B cell (primary cell): ENCODE data around the gene CRB3. TPM values are rescaled to one million over a fixed set of nuclear protein-coding genes. Genes with fewer than 3 reads are reported as not detected.

Experiments
- ATAC-seq: fragments of 200-7000 bp; cut with Tn5 transposase; one replicate; pipeline ENCODE4 v1.10.0; 2021; ENCODE audit warnings: low read depth, mild to moderate bottlenecking, moderate number of reproducible peaks, moderate library complexity
- CTCF ChIA-PET: fragments of 350-600 bp; sonication (Branson Sonifier 250); formaldehyde crosslinking; loops from one replicate; lab custom pipeline; 2021; ENCODE audit warnings: antibody characterized with exemption, inconsistent platforms; lab: Charles Lee
- POLR2A ChIA-PET: fragments of 350-600 bp; sonication (Branson Sonifier 250); formaldehyde crosslinking; loops from one replicate; lab custom pipeline; 2021; ENCODE audit warnings: antibody characterized with exemption; lab: Charles Lee
- DNase-seq: peaks from one replicate; pipeline ENCODE4 v3.0.0; 2013
- H2AFZ ChIP-seq: 2 replicates; pipeline ENCODE4 v1.6.1; 2012; ENCODE audit warnings: mild to moderate bottlenecking, low read depth, low read length; ENCODE audit not compliant: insufficient read depth, poor library complexity, severe bottlenecking
- H3K27ac ChIP-seq, 2 donors: 1 replicate in 1 of 2; 2 replicates in 1 of 2; pipeline ENCODE4 v1.5.1; 2012 to 2013; ENCODE audit warnings: low read length in 2 of 2, mild to moderate bottlenecking in 2 of 2, moderate library complexity in 1 of 2
- H3K27me3 ChIP-seq, 4 experiments: fragments of 200-600 bp in 1 of 4; sonication (generic) in 1 of 4; replicated peaks in 1 of 4; 1 replicate in 2 of 4; 2 replicates in 2 of 4; pipeline versions ENCODE4 v1.6.1 to v1.7.0; 2013 to 2016; ENCODE audit warnings: low read length in 3 of 4, mild to moderate bottlenecking in 2 of 4, mixed read lengths in 1 of 4, moderate library complexity in 1 of 4; ENCODE audit not compliant: insufficient read depth in 4 of 4, control insufficient read depth in 3 of 4; ENCODE audit errors: control extremely low read depth in 1 of 4
- H3K36me3 ChIP-seq, 2 experiments: replicated peaks in 1 of 2; 1 replicate in 1 of 2; 2 replicates in 1 of 2; pipeline versions ENCODE4 v1.6.1 to v1.7.1; 2013; ENCODE audit warnings: low read length in 1 of 2; ENCODE audit not compliant: insufficient read depth in 2 of 2, control insufficient read depth in 1 of 2; ENCODE audit errors: control extremely low read depth in 1 of 2, extremely low read depth in 1 of 2
- H3K4me1 ChIP-seq, 2 donors: fragments of 200-600 bp in 1 of 2; sonication (generic) in 1 of 2; 1 replicate in 1 of 2; 2 replicates in 1 of 2; pipeline versions ENCODE4 v1.5.1 to v1.6.1; 2013 to 2017; ENCODE audit warnings: low read length in 2 of 2; ENCODE audit not compliant: control insufficient read depth in 2 of 2, insufficient read depth in 2 of 2
- H3K4me2 ChIP-seq: replicated peaks from 2 replicates; pipeline ENCODE3; 2012; ENCODE audit warnings: mild to moderate bottlenecking, low read depth, low read length; ENCODE audit not compliant: poor library complexity, severe bottlenecking
- H3K4me3 ChIP-seq, 5 experiments: fragments of 200-600 bp in 1 of 5; sonication (generic) in 1 of 5; 1 replicate in 3 of 5; 2 replicates in 2 of 5; pipeline versions ENCODE4 v1.5.1 to v1.7.0; 2011 to 2016; ENCODE audit warnings: low read length in 4 of 5, mild to moderate bottlenecking in 4 of 5, low read depth in 2 of 5, control low read depth in 1 of 5, moderate library complexity in 1 of 5; ENCODE audit not compliant: insufficient read depth in 1 of 5; ENCODE audit errors: control extremely low read depth in 1 of 5, extremely low read depth in 1 of 5
- H3K79me2 ChIP-seq: fragments of 200-600 bp; sonication (generic); one replicate; pipeline ENCODE4 v1.6.0; 2016; ENCODE audit warnings: low read length; ENCODE audit not compliant: control insufficient read depth, insufficient read depth
- H3K9ac ChIP-seq: fragments of 200-600 bp; sonication (generic); 2 replicates; pipeline ENCODE4 v1.6.1; 2017; ENCODE audit warnings: mild to moderate bottlenecking, low read length, moderate library complexity
- H3K9me3 ChIP-seq, 3 donors: one replicate each; pipeline versions ENCODE4 v1.6.1 to v1.7.1; 2013; ENCODE audit warnings: low read length in 2 of 3; ENCODE audit not compliant: control insufficient read depth in 2 of 3, insufficient read depth in 1 of 3; ENCODE audit errors: control extremely low read depth in 1 of 3
- H4K20me1 ChIP-seq: 2 replicates; pipeline ENCODE4 v1.6.0; 2012; ENCODE audit warnings: mild to moderate bottlenecking, low read length; ENCODE audit not compliant: insufficient read depth, control insufficient read depth, poor library complexity, severe bottlenecking
- H3K27ac Mint-ChIP-seq: one replicate; pipeline ENCODE4 v1.8.0; 2021; ENCODE audit warnings: mixed read lengths
- H3K27me3 Mint-ChIP-seq: one replicate; pipeline ENCODE4 v1.8.0; 2021; ENCODE audit warnings: mixed read lengths
- H3K4me1 Mint-ChIP-seq: one replicate; pipeline ENCODE4 v1.8.0; 2021; ENCODE audit warnings: mixed read lengths
- H3K4me3 Mint-ChIP-seq: one replicate; pipeline ENCODE4 v1.8.0; 2021; ENCODE audit warnings: mixed read lengths
- H3K9me3 Mint-ChIP-seq: one replicate; pipeline ENCODE4 v1.8.0; 2022; ENCODE audit warnings: mixed read lengths; ENCODE audit not compliant: insufficient read depth
- EZH2 ChIP-seq: IDR thresholded peaks from 2 replicates; pipeline ENCODE4 v1.6.1; 2012; ENCODE audit warnings: borderline replicate concordance, low read depth, mild to moderate bottlenecking, moderate library complexity, low read length; ENCODE audit not compliant: insufficient read depth, poor library complexity, severe bottlenecking
- WGBS: methylation state at CpG from one replicate; pipeline ENCODE4 v1.1.5; 2013; ENCODE audit warnings: missing lambda C conversion rate; ENCODE audit not compliant: insufficient coverage; 5-methylcytosine and 5-hydroxymethylcytosine counted together
- intact Hi-C: fragments of 100-400 bp; cut with micrococcal nuclease; formaldehyde crosslinking; loops from one replicate; pipeline ENCODE4 v1.10.0; 2022
- polyA plus RNA-seq: library from polyadenylated mRNA; depleted of rRNA; stranded (reverse); fragments of >200 nt; gene quantifications from 2 replicates; pipeline ENCODE4 v1.2.3, GENCODE V29; 2012
- total RNA-seq, 2 donors: library from RNA; stranded (reverse); fragments of 120-200 nt in 1 of 2; gene quantifications; 1 replicate in 1 of 2; 2 replicates in 1 of 2; pipeline versions ENCODE4 v1.2.3 to v1.2.4, GENCODE V29; 2013 to 2022
- TF ChIP-seq, protein P1 (sequence below): fragments of 200-600 bp; IDR thresholded peaks from one replicate; pipeline ENCODE4 v1.8.0; 2022; ENCODE audit warnings: antibody characterized with exemption, mild to moderate bottlenecking

Gene CRB3
- total and polyA plus RNA-seq, 2 donors (not counting 1 experiment from before 2014, with no cell fraction given) = 2.1 to 3.6 TPM

DNA sequence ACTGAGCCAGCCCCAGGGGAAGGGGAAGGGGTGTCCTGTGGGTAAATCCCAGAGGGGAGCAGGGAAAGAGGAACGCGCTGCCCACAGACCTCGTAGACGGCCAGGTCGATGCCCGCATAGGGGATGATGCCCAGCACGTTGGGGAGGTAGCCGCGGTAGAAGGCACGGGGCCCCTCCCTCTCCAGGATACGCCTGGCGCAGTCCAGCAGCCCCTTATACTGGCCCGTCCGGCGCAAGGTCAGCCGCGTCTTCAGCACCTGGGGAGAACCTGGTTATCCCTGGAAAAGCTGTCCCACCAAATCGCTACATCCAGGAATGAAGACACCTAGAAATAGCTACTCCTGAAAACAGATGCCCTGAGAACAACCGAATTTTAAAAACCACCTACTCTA lies 11.9 kb upstream of the CRB3 start:
- intact Hi-C loops = no loop called here
- no peaks in the 10 kb centered on the region for H3K27me3 Mint-ChIP-seq
- Histone ChIP-seq H3K9ac (no peak overlapping the region), H3K79me2 (no peaks in the 10 kb centered on the region), H2AFZ (no peak overlapping the region), H3K27ac (no peak overlapping the region), H3K4me3 (no peak overlapping the region), H3K27me3 (no peaks in the 10 kb centered on the region), H3K4me2 (no peak overlapping the region), H4K20me1 (no peaks in the 10 kb centered on the region), H3K9me3 (peaks cover 0 to 26% (median 9%) of the 10 kb centered on the region in 3 donors), H3K36me3 (peaks cover 0 to 8% of the 10 kb centered on the region in 2 experiments), H3K4me1 (no peaks in the 10 kb centered on the region)
- POLR2A ChIA-PET = no interaction called here
- WGBS = over 99% methylated on average over 18 of the region's 19 CpGs
- H3K4me1 Mint-ChIP-seq = no peaks in the 10 kb centered on the region
- H3K9me3 Mint-ChIP-seq = no peaks in the 10 kb centered on the region
- ATAC-seq (no peak), DNase-seq (no peak)
- no peak overlapping the region for H3K27ac Mint-ChIP-seq
- H3K4me3 Mint-ChIP-seq = no peak overlapping the region
- TF ChIP-seq, protein P1, sequence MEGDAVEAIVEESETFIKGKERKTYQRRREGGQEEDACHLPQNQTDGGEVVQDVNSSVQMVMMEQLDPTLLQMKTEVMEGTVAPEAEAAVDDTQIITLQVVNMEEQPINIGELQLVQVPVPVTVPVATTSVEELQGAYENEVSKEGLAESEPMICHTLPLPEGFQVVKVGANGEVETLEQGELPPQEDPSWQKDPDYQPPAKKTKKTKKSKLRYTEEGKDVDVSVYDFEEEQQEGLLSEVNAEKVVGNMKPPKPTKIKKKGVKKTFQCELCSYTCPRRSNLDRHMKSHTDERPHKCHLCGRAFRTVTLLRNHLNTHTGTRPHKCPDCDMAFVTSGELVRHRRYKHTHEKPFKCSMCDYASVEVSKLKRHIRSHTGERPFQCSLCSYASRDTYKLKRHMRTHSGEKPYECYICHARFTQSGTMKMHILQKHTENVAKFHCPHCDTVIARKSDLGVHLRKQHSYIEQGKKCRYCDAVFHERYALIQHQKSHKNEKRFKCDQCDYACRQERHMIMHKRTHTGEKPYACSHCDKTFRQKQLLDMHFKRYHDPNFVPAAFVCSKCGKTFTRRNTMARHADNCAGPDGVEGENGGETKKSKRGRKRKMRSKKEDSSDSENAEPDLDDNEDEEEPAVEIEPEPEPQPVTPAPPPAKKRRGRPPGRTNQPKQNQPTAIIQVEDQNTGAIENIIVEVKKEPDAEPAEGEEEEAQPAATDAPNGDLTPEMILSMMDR = no peak
- TF ChIP-seq EZH2 = no peak
- CTCF ChIA-PET = no interaction called here

DNA sequence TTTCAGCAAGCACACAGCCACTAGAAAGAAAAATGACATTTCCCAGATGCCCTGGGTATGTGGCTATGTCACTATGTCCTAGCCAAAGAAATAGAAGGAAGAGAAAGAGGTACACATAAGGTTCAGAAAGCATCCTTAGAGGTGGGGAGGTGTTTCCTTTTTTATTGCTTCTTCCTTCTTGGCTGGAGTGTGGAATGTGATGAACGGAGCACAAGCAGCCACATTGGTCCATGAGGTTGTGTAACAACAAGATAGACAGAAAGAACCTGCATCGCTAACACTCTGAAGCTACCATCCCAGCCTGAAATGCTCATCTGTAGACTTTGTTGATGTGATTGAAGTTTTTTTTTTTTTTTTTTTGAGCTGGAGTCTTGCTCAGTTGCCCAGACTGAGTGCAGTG lies 11.2 kb upstream of the CRB3 start:
- no CpG with 5 or more reads among the region's 2 CpGs for WGBS
- H3K4me1 Mint-ChIP-seq = peaks cover 2% of the 10 kb centered on the region
- no peaks in the 10 kb centered on the region for H3K27me3 ChIP-seq
- peaks cover 0 to 26% (median 9%) of the 10 kb centered on the region in 3 donors for H3K9me3 ChIP-seq
- H3K36me3 ChIP-seq = peaks cover 0 to 8% of the 10 kb centered on the region in 2 experiments
- TF ChIP-seq, protein P1 = no peak
- TF ChIP-seq EZH2 = no peak
- H3K27ac Mint-ChIP-seq = no peak overlapping the region
- no peaks in the 10 kb centered on the region for H3K9me3 Mint-ChIP-seq
- H3K27ac ChIP-seq = no peak overlapping the region
- ChIA-PET CTCF (interaction anchor here (0.6 kb wide), 1 partner anchor 134 kb away, joined by 3 read pairs; no protein-coding TSS in a partner anchor), POLR2A (interaction anchor here (0.7 kb wide), 1 partner anchor 50 kb away, joined by 5 read pairs; no protein-coding TSS in a partner anchor)
- no peak overlapping the region for H3K9ac ChIP-seq
- no peak overlapping the region for H3K4me3 ChIP-seq
- no peak overlapping the region for H3K4me2 ChIP-seq
- no peaks in the 10 kb centered on the region for H3K4me1 ChIP-seq
- no peaks in the 10 kb centered on the region for H3K27me3 Mint-ChIP-seq
- no peak overlapping the region for H3K4me3 Mint-ChIP-seq
- H2AFZ ChIP-seq = no peak overlapping the region
- no peaks in the 10 kb centered on the region for H3K79me2 ChIP-seq
- DNase-seq (no peak), ATAC-seq (no peak)
- no peaks in the 10 kb centered on the region for H4K20me1 ChIP-seq
- intact Hi-C loops = no loop called here
